GM12891 (cell line): ENCODE results near the gene JMJD8.

Experiments used
- POLR2A ChIP-seq: IDR thresholded peaks from 2 replicates; pipeline ENCODE4 v1.6.1; 2011; ENCODE audit warnings: low read depth, low read length, control low read depth
- POLR2AphosphoS5 ChIP-seq: IDR thresholded peaks from 2 replicates; pipeline ENCODE4 v1.6.1; 2011; ENCODE audit warnings: low read depth, low read length, control low read depth
- SPI1 ChIP-seq: IDR thresholded peaks from 2 replicates; pipeline ENCODE4 v1.6.1; 2011; ENCODE audit warnings: low read depth, low read length, control low read depth

DNA sequence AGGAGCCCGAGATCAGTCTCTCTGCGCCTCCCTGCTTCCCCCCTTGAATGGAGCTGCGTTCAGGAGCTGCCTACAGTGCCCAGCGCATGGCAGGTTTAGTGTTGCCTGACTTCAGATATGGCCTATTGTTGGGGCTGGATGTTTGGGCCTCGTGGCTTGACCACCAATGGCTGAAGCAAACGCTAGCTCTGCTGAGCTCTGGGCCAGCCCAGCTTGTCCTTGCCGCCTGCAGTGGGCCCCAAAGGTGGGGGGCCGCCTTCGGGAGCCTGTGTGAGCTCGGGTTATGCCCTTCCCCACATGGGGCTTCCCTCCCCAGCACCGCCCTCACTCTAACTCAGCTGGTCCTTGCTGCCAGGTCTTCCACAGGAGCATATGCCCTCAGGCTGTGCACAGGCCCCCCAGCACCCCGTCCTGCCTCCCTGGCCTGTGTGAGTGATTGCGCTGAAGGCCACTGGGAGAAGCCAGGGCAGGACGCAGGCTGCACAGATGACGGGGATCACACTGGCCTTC is 46.0 kb downstream of the JMJD8 start:
- TF ChIP-seq POLR2A (no peak), POLR2AphosphoS5 (no peak), SPI1 (no peak)
